ENCODE data around the gene DLST.

The DLST gene

GRCh38 chr14:74859757-74860552 lies 21.8 kb upstream of the DLST start:
- no peaks in the 10 kb centered on the region for H3K9me3 ChIP-seq (replicated peaks; ENCODE audit: insufficient read depth, low read length)
- no peak overlapping the region for H3K4me3 ChIP-seq (ENCODE audit: low read length)
- H3K9ac ChIP-seq (ENCODE audit: low read length) = no peak overlapping the region
- no peak overlapping the region for H2AFZ ChIP-seq (ENCODE audit: low read length)
- H3K4me2 ChIP-seq (ENCODE audit: low read depth, low read length) = no peak overlapping the region
- no peak overlapping the region for H3K27ac ChIP-seq (ENCODE audit: low read length)
- no peaks in the 10 kb centered on the region for H3K79me2 ChIP-seq (ENCODE audit: low read length)
- no peaks in the 10 kb centered on the region for H3F3A ChIP-seq (ENCODE audit: insufficient read depth, low read length)
- no peaks in the 10 kb centered on the region for H3K27me3 ChIP-seq (replicated peaks; ENCODE audit: insufficient read depth, low read length)
- no peaks in the 10 kb centered on the region for H3K4me1 ChIP-seq (ENCODE audit: low read length)
- no peaks in the 10 kb centered on the region for H4K20me1 ChIP-seq (ENCODE audit: insufficient read depth, low read length)
- DNase-seq = no peak
- TF ChIP-seq EZH2phosphoT487 (IDR thresholded peaks at IDR 0.05; ENCODE audit: low read length) = no peak
- no peak for TF ChIP-seq CTCF (IDR thresholded peaks at IDR 0.05; ENCODE audit: low read length)
- TF ChIP-seq EZH2 (optimal IDR thresholded peaks at IDR 0.05; ENCODE audit: low read depth, low read length) = no peak
- H3K9me2 ChIP-seq (replicated peaks; ENCODE audit: insufficient read depth, low read length) = no peaks in the 10 kb centered on the region
- H3K36me3 ChIP-seq (replicated peaks; ENCODE audit: insufficient read depth, low read length) = no peaks in the 10 kb centered on the region

- H3K9me3 ChIP-seq (replicated peaks; ENCODE audit: insufficient read depth, low read length) = no peaks in the 10 kb centered on the region
- DNase-seq = peak; percentile 73
Observed at GRCh38 chr14:74860899-74861733, 20.6 kb upstream of the DLST start.

GRCh38 chr14:74861734-74862090 lies 20.0 kb upstream of the DLST start:
- Histone ChIP-seq H3K4me3 (ENCODE audit: low read length) (no peak overlapping the region), H3K27me3 (replicated peaks; ENCODE audit: insufficient read depth, low read length) (no peaks in the 10 kb centered on the region), H4K20me1 (ENCODE audit: insufficient read depth, low read length) (no peaks in the 10 kb centered on the region)

More at GRCh38 chr14:74860899-74861733, 20.6 kb upstream of the DLST start:
- TF ChIP-seq CTCF (IDR thresholded peaks at IDR 0.05; ENCODE audit: low read length) (peak; percentile 66), EZH2 (optimal IDR thresholded peaks at IDR 0.05; ENCODE audit: low read depth, low read length) (no peak), EZH2phosphoT487 (IDR thresholded peaks at IDR 0.05; ENCODE audit: low read length) (no peak)
- H3K4me1 ChIP-seq (ENCODE audit: low read length) = no peaks in the 10 kb centered on the region
- no peak overlapping the region for H3K9ac ChIP-seq (ENCODE audit: low read length)
- no peak overlapping the region for H3K27ac ChIP-seq (ENCODE audit: low read length)
- no peaks in the 10 kb centered on the region for H3F3A ChIP-seq (ENCODE audit: insufficient read depth, low read length)
- no peaks in the 10 kb centered on the region for H3K27me3 ChIP-seq (replicated peaks; ENCODE audit: insufficient read depth, low read length)
- H2AFZ ChIP-seq (ENCODE audit: low read length) = no peak overlapping the region
- no peak overlapping the region for H3K4me2 ChIP-seq (ENCODE audit: low read depth, low read length)
- H3K4me3 ChIP-seq (ENCODE audit: low read length) = no peak overlapping the region
- H4K20me1 ChIP-seq (ENCODE audit: insufficient read depth, low read length) = no peaks in the 10 kb centered on the region
- no peaks in the 10 kb centered on the region for H3K79me2 ChIP-seq (ENCODE audit: low read length)
- no peaks in the 10 kb centered on the region for H3K36me3 ChIP-seq (replicated peaks; ENCODE audit: insufficient read depth, low read length)
- H3K9me2 ChIP-seq (replicated peaks; ENCODE audit: insufficient read depth, low read length) = no peaks in the 10 kb centered on the region

More at GRCh38 chr14:74861734-74862090, 20.0 kb upstream of the DLST start:
- Histone ChIP-seq H3K4me1 (ENCODE audit: low read length) (no peaks in the 10 kb centered on the region), H3K9me3 (replicated peaks; ENCODE audit: insufficient read depth, low read length) (no peaks in the 10 kb centered on the region), H3K79me2 (ENCODE audit: low read length) (no peaks in the 10 kb centered on the region), H3K36me3 (replicated peaks; ENCODE audit: insufficient read depth, low read length) (no peaks in the 10 kb centered on the region), H3K9me2 (replicated peaks; ENCODE audit: insufficient read depth, low read length) (no peaks in the 10 kb centered on the region), H3F3A (ENCODE audit: insufficient read depth, low read length) (no peaks in the 10 kb centered on the region), H3K27ac (ENCODE audit: low read length) (no peak overlapping the region), H3K9ac (ENCODE audit: low read length) (no peak overlapping the region), H2AFZ (ENCODE audit: low read length) (no peak overlapping the region), H3K4me2 (ENCODE audit: low read depth, low read length) (no peak overlapping the region)
- TF ChIP-seq EZH2phosphoT487 (IDR thresholded peaks at IDR 0.05; ENCODE audit: low read length) = no peak
- no peak for TF ChIP-seq EZH2 (optimal IDR thresholded peaks at IDR 0.05; ENCODE audit: low read depth, low read length)
- no peak for TF ChIP-seq CTCF (IDR thresholded peaks at IDR 0.05; ENCODE audit: low read length)
- DNase-seq = no peak
